HEK293 (cell line): Measurements from ENCODE around the gene SERTAD4.

Experiments used
- CTCF ChIA-PET: fragments of 350-600 bp; formaldehyde crosslinking; extraction: SDS; loops from one replicate; lab custom pipeline; 2021; ENCODE audit warnings: antibody characterized with exemption; lab: Yijun Ruan, JAX
- POLR2A ChIA-PET: fragments of 300-600 bp; formaldehyde crosslinking; extraction: SDS; loops from one replicate; lab custom pipeline; 2020; ENCODE audit warnings: antibody characterized with exemption, inconsistent platforms; lab: Yijun Ruan, JAX
- H3K27ac ChIP-seq: fragments of 200-500 bp; sonication (Bioruptor generic); 2 replicates; pipeline ENCODE4 v1.5.1; 2014; ENCODE audit warnings: low read depth, low read length, control low read depth, inconsistent platforms; ENCODE audit errors: extremely low read depth
- H3K36me3 ChIP-seq, 2 experiments: fragments of 200-500 bp in 1 of 2; sonication (Bioruptor generic) in 1 of 2; 1 replicate in 1 of 2; 2 replicates in 1 of 2; pipeline ENCODE4 v1.5.1; 2014 to 2017; ENCODE audit warnings: inconsistent platforms in 2 of 2, low read length in 2 of 2; ENCODE audit not compliant: control insufficient read depth in 2 of 2, insufficient read depth in 1 of 2
- H3K4me1 ChIP-seq: fragments of 200-500 bp; sonication (Bioruptor generic); 2 replicates; pipeline ENCODE4 v1.5.1; 2014; ENCODE audit warnings: mild to moderate bottlenecking, low read length, inconsistent platforms; ENCODE audit not compliant: control insufficient read depth, insufficient read depth
- H3K4me3 ChIP-seq: 2 replicates; pipeline ENCODE4 v1.5.1; 2011; ENCODE audit warnings: low read depth, mild to moderate bottlenecking, control low read depth, low read length, moderate library complexity
- H3K9me3 ChIP-seq: fragments of 200-500 bp; sonication (Bioruptor generic); 2 replicates; pipeline ENCODE4 v1.5.1; 2014; ENCODE audit warnings: low read depth, low read length, inconsistent platforms; ENCODE audit not compliant: control insufficient read depth, insufficient read depth
- ELK4 ChIP-seq: IDR thresholded peaks from 2 replicates; pipeline ENCODE4 v1.6.1; 2011; ENCODE audit warnings: mild to moderate bottlenecking, low read depth, low read length, borderline replicate concordance
- HOXC10 ChIP-seq: sonication (generic); formaldehyde crosslinking; IDR thresholded peaks from 2 replicates; pipeline ENCODE4 v1.8.1; 2023; ENCODE audit warnings: mild to moderate bottlenecking, missing genetic modification reagents
- SCRT1 ChIP-seq: fragments of 450-650 bp; formaldehyde crosslinking; IDR thresholded peaks from 2 replicates; pipeline ENCODE4 v1.5.1; 2016; ENCODE audit warnings: missing biosample characterization, missing genetic modification characterization, borderline replicate concordance
- SCRT2 ChIP-seq: fragments of 450-650 bp; formaldehyde crosslinking; IDR thresholded peaks from 2 replicates; pipeline ENCODE4 v1.5.1; 2016; ENCODE audit warnings: missing biosample characterization, missing genetic modification characterization
- SETDB1 ChIP-seq: IDR thresholded peaks from one replicate; pipeline ENCODE4 v1.6.1; 2017; ENCODE audit warnings: mild to moderate bottlenecking, low read length, moderate library complexity, mixed read lengths; ENCODE audit not compliant: insufficient read length
- ZBTB17 ChIP-seq: fragments of 450-650 bp; formaldehyde crosslinking; IDR thresholded peaks from 2 replicates; pipeline ENCODE4 v1.5.1; 2016; ENCODE audit warnings: missing biosample characterization, missing genetic modification characterization
- ZBTB20 ChIP-seq: fragments of 450-650 bp; formaldehyde crosslinking; IDR thresholded peaks from 2 replicates; pipeline ENCODE4 v1.5.1; 2016; ENCODE audit warnings: missing biosample characterization, missing genetic modification characterization
- ZBTB44 ChIP-seq: fragments of 450-650 bp; IDR thresholded peaks from 2 replicates; pipeline ENCODE4 v1.5.1; 2018; ENCODE audit warnings: missing biosample characterization, mild to moderate bottlenecking, missing genetic modification characterization
- ZBTB6 ChIP-seq: fragments of 450-650 bp; formaldehyde crosslinking; IDR thresholded peaks from 2 replicates; pipeline ENCODE4 v1.5.1; 2017; ENCODE audit warnings: missing biosample characterization, missing genetic modification characterization
- ZNF202 ChIP-seq: fragments of 450-650 bp; formaldehyde crosslinking; IDR thresholded peaks from 2 replicates; pipeline ENCODE4 v1.5.1; 2016; ENCODE audit warnings: missing biosample characterization, missing genetic modification characterization, borderline replicate concordance
- ZNF280D ChIP-seq: fragments of 450-650 bp; formaldehyde crosslinking; IDR thresholded peaks from 2 replicates; pipeline ENCODE4 v1.5.1; 2016; ENCODE audit warnings: missing biosample characterization, missing genetic modification characterization
- ZNF521 ChIP-seq: fragments of 450-650 bp; formaldehyde crosslinking; IDR thresholded peaks from 2 replicates; pipeline ENCODE4 v1.5.1; 2017; ENCODE audit warnings: missing biosample characterization, mild to moderate bottlenecking, missing genetic modification characterization
- ZNF544 ChIP-seq: fragments of 450-650 bp; formaldehyde crosslinking; IDR thresholded peaks from 2 replicates; pipeline ENCODE4 v1.5.0; 2017; ENCODE audit warnings: missing biosample characterization, missing genetic modification characterization
- ZNF610 ChIP-seq: fragments of 450-650 bp; formaldehyde crosslinking; IDR thresholded peaks from 2 replicates; pipeline ENCODE4 v1.5.1; 2016; ENCODE audit warnings: missing biosample characterization, missing genetic modification characterization, borderline replicate concordance
- ZNF664 ChIP-seq: fragments of 450-650 bp; formaldehyde crosslinking; IDR thresholded peaks from 2 replicates; pipeline ENCODE4 v1.5.1; 2016; ENCODE audit warnings: missing biosample characterization, missing genetic modification characterization
- ZNF701 ChIP-seq: fragments of 450-650 bp; formaldehyde crosslinking; IDR thresholded peaks from 2 replicates; pipeline ENCODE4 v1.5.1; 2016; ENCODE audit warnings: missing biosample characterization, missing genetic modification characterization
- ZNF830 ChIP-seq: fragments of 450-650 bp; IDR thresholded peaks from 2 replicates; pipeline ENCODE4 v1.5.0; 2018; ENCODE audit warnings: missing biosample characterization, missing genetic modification characterization, low read depth, mild to moderate bottlenecking, moderate library complexity
- ZSCAN5A ChIP-seq: fragments of 450-650 bp; formaldehyde crosslinking; IDR thresholded peaks from 2 replicates; pipeline ENCODE4 v1.5.1; 2016; ENCODE audit warnings: missing biosample characterization, missing genetic modification characterization

The SERTAD4 gene

GRCh38 chr1:210280221-210280620 is 47.6 kb downstream of the SERTAD4 start (continued):
- TF ChIP-seq ZNF280D = 0 out of 2 replicates have a peak, but pooled peaks have one; percentile 40
- TF ChIP-seq ZBTB17 = no peak
- TF ChIP-seq, all 188 proteins: peak for 4

GRCh38 chr1:210288116-210288515 is 55.5 kb downstream of the SERTAD4 start:
- ChIA-PET CTCF (interaction anchor here (1.6 kb wide), 1 partner anchor 23 kb away, joined by 4 read pairs; no protein-coding TSS in a partner anchor), POLR2A (no interaction called here)
- Histone ChIP-seq H3K9me3 (no peaks in the 10 kb centered on the region), H3K36me3 (no peaks in the 10 kb centered on the region)
- TF ChIP-seq ZNF521 (tag by site-specific recombination) (no peak), ZNF202 (tag by site-specific recombination) (no peak), SETDB1 (no peak), ZNF544 (tag by site-specific recombination) (no peak), ZNF664 (tag by site-specific recombination) (no peak), ZSCAN5A (tag by site-specific recombination) (no peak), ELK4 (no peak), ZBTB44 (tag by site-specific recombination) (no peak)
- TF ChIP-seq, all 188 proteins: peak for 0
- Histone ChIP-seq H3K4me1 (peaks cover 15% of the 10 kb centered on the region), H3K27ac (no peak overlapping the region), H3K4me3 (no peak overlapping the region)

- H3K4me1 ChIP-seq = peaks cover 16% of the 10 kb centered on the region
- no peak overlapping the region for H3K27ac ChIP-seq
- TF ChIP-seq ZNF830 (tag by site-specific recombination) (no peak), SCRT2 (tag by site-specific recombination) (peak; percentile 66; the same call in 1 of the 2 replicates), HOXC10 (CRISPR knock-in tag) (no peak), SCRT1 (tag by site-specific recombination) (peak; percentile 66; the same call in 1 of the 2 replicates), ZBTB6 (tag by site-specific recombination) (no peak), ZBTB20 (tag by site-specific recombination) (no peak), ZNF610 (tag by site-specific recombination) (no peak), ZNF701 (no peak)
- H3K36me3 ChIP-seq = no peaks in the 10 kb centered on the region
- CTCF ChIA-PET = interaction anchor here (0.8 kb wide), 1 partner anchor 24 kb away, joined by 4 read pairs; no protein-coding TSS in a partner anchor
- no peaks in the 10 kb centered on the region for H3K9me3 ChIP-seq
- POLR2A ChIA-PET = no interaction called here
- no peak overlapping the region for H3K4me3 ChIP-seq
Observed at GRCh38 chr1:210289248-210289647, 56.7 kb downstream of the SERTAD4 start.
